Measurements from ENCODE around the gene GFER.

- TF ChIP-seq EZH2 (IDR thresholded peaks at IDR 0.05; ENCODE audit: insufficient read depth, poor library complexity, severe bottlenecking) (no peak), EZH2phosphoT487 (IDR thresholded peaks at IDR 0.05; ENCODE audit: insufficient read depth, low read depth) (no peak)
Measured at GRCh38 chr16:2029350-2029749, 45.4 kb downstream of the GFER start.
